Uterus (tissue), 2 donors: ENCODE measurements around the gene GPR143.

ENCODE experiments used
- POLR2A ChIP-seq, 2 donors: fragments of 450-650 bp; IDR thresholded peaks; one replicate each; pipeline ENCODE4 v1.6.1; 2016; ENCODE audit warnings: antibody characterized with exemption in 2 of 2, mild to moderate bottlenecking in 1 of 2, moderate library complexity in 1 of 2
- TF ChIP-seq, protein P1 (sequence below), 4 experiments: fragments of 200-600 bp in 2 of 4; fragments of 450-650 bp in 2 of 4; sonication (generic) in 2 of 4; IDR thresholded peaks; one replicate each; pipeline ENCODE4 v1.5.1; 2016 to 2019; ENCODE audit warnings: antibody characterized with exemption in 4 of 4, mild to moderate bottlenecking in 2 of 4, moderate library complexity in 1 of 4

GRCh38 chrX:9682861-9683260, 82.8 kb downstream of the GPR143 start:
- TF ChIP-seq, protein P1, sequence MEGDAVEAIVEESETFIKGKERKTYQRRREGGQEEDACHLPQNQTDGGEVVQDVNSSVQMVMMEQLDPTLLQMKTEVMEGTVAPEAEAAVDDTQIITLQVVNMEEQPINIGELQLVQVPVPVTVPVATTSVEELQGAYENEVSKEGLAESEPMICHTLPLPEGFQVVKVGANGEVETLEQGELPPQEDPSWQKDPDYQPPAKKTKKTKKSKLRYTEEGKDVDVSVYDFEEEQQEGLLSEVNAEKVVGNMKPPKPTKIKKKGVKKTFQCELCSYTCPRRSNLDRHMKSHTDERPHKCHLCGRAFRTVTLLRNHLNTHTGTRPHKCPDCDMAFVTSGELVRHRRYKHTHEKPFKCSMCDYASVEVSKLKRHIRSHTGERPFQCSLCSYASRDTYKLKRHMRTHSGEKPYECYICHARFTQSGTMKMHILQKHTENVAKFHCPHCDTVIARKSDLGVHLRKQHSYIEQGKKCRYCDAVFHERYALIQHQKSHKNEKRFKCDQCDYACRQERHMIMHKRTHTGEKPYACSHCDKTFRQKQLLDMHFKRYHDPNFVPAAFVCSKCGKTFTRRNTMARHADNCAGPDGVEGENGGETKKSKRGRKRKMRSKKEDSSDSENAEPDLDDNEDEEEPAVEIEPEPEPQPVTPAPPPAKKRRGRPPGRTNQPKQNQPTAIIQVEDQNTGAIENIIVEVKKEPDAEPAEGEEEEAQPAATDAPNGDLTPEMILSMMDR (IDR thresholded peaks at IDR 0.05): no peak
- no peak for TF ChIP-seq POLR2A (IDR thresholded peaks at IDR 0.05)
